Measurements from ENCODE around the gene TMEM150B.

Gene TMEM150B

GRCh38 chr19:55277494-55277893 lies 47.6 kb downstream of the TMEM150B start:
- peak overlapping the region; percentile 72 for H3K4me3 ChIP-seq (ENCODE audit: low read length)
- no peaks in the 10 kb centered on the region; the same call in 1 of the 2 replicates for H3K27me3 ChIP-seq (ENCODE audit: control insufficient read depth, low read length)
- H3K9me2 ChIP-seq (replicated peaks; ENCODE audit: control insufficient read depth, low read length), result no peaks in the 10 kb centered on the region
- peaks cover 28% of the 10 kb centered on the region for H3F3A ChIP-seq (ENCODE audit: control insufficient read depth, insufficient read depth)
- H3K79me2 ChIP-seq (ENCODE audit: control insufficient read depth, low read length), result peaks cover 14% of the 10 kb centered on the region
- no peak for TF ChIP-seq EZH2phosphoT487 (IDR thresholded peaks at IDR 0.05; ENCODE audit: borderline replicate concordance, low read length)
- TF ChIP-seq, protein P1, sequence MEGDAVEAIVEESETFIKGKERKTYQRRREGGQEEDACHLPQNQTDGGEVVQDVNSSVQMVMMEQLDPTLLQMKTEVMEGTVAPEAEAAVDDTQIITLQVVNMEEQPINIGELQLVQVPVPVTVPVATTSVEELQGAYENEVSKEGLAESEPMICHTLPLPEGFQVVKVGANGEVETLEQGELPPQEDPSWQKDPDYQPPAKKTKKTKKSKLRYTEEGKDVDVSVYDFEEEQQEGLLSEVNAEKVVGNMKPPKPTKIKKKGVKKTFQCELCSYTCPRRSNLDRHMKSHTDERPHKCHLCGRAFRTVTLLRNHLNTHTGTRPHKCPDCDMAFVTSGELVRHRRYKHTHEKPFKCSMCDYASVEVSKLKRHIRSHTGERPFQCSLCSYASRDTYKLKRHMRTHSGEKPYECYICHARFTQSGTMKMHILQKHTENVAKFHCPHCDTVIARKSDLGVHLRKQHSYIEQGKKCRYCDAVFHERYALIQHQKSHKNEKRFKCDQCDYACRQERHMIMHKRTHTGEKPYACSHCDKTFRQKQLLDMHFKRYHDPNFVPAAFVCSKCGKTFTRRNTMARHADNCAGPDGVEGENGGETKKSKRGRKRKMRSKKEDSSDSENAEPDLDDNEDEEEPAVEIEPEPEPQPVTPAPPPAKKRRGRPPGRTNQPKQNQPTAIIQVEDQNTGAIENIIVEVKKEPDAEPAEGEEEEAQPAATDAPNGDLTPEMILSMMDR (IDR thresholded peaks at IDR 0.05; ENCODE audit: low read depth, low read length, poor library complexity, severe bottlenecking), result no peak
- H3K4me2 ChIP-seq (ENCODE audit: low read length), result peak overlapping the region; percentile 92
- peaks cover 67% of the 10 kb centered on the region for H3K4me1 ChIP-seq (ENCODE audit: control insufficient read depth, low read length)
- no peaks in the 10 kb centered on the region for H3K9me3 ChIP-seq (ENCODE audit: control insufficient read depth, insufficient read depth, low read length)
- H3K36me3 ChIP-seq (ENCODE audit: control insufficient read depth, low read length), result peaks cover 29% of the 10 kb centered on the region
- H3K27ac ChIP-seq (ENCODE audit: low read depth, low read length), result peak overlapping the region; percentile 94
- H4K20me1 ChIP-seq (ENCODE audit: control insufficient read depth, insufficient read depth, low read depth, low read length), result 0 out of 2 replicates have a peak, but pooled peaks cover 9% of the 10 kb centered on the region

DNA sequence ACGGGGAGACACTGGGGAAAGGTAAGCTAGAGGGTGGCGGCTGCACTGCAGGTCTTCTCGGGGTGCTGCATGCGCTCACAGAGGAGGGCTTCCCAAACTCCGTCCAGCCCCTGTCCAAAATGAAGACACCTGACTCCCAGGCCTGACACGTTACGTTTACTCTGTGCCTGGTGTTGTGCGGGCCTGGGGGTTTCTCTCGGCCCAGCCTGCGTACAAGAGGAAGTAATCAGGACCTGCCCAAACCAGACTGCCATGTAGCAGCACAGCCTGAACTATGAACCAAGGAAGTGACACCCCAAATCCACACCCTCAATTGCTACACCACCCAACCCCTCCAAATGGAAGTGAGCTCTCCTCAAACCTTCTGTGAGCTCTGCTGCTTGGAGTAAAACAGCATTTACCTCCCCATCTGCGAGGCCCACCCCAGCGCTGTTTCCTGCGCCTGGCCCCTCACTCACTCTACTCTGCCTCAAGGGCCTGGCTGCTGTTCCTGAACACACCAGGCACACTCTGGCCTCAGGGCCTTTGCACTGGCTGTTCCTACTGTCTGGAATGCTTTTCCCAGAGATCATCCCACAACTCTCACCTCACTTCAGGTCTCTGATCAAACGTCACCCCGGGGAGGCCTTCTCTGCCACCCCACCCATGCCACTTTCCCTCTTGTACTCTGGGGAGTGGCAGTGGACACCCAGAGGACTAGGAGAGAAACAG lies 48.3 kb downstream of the TMEM150B start:
- Histone ChIP-seq H3K36me3 (ENCODE audit: control insufficient read depth, low read length) (peaks cover 29% of the 10 kb centered on the region), H4K20me1 (ENCODE audit: control insufficient read depth, insufficient read depth, low read depth, low read length) (0 out of 2 replicates have a peak, but pooled peaks cover 9% of the 10 kb centered on the region), H3K9me3 (ENCODE audit: control insufficient read depth, insufficient read depth, low read length) (no peaks in the 10 kb centered on the region), H3K4me1 (ENCODE audit: control insufficient read depth, low read length) (peaks cover 67% of the 10 kb centered on the region), H3K4me2 (ENCODE audit: low read length) (peak overlapping the region; percentile 92), H3F3A (ENCODE audit: control insufficient read depth, insufficient read depth) (peaks cover 28% of the 10 kb centered on the region), H3K27me3 (ENCODE audit: control insufficient read depth, low read length) (no peaks in the 10 kb centered on the region; the same call in 1 of the 2 replicates), H3K27ac (ENCODE audit: low read depth, low read length) (peak overlapping the region; percentile 94), H3K79me2 (ENCODE audit: control insufficient read depth, low read length) (peaks cover 14% of the 10 kb centered on the region), H3K4me3 (ENCODE audit: low read length) (peak overlapping the region; percentile 72), H3K9me2 (replicated peaks; ENCODE audit: control insufficient read depth, low read length) (no peaks in the 10 kb centered on the region)
- no peak for TF ChIP-seq EZH2phosphoT487 (IDR thresholded peaks at IDR 0.05; ENCODE audit: borderline replicate concordance, low read length)
- TF ChIP-seq, protein P1 (IDR thresholded peaks at IDR 0.05; ENCODE audit: low read depth, low read length, poor library complexity, severe bottlenecking), result no peak

DNA sequence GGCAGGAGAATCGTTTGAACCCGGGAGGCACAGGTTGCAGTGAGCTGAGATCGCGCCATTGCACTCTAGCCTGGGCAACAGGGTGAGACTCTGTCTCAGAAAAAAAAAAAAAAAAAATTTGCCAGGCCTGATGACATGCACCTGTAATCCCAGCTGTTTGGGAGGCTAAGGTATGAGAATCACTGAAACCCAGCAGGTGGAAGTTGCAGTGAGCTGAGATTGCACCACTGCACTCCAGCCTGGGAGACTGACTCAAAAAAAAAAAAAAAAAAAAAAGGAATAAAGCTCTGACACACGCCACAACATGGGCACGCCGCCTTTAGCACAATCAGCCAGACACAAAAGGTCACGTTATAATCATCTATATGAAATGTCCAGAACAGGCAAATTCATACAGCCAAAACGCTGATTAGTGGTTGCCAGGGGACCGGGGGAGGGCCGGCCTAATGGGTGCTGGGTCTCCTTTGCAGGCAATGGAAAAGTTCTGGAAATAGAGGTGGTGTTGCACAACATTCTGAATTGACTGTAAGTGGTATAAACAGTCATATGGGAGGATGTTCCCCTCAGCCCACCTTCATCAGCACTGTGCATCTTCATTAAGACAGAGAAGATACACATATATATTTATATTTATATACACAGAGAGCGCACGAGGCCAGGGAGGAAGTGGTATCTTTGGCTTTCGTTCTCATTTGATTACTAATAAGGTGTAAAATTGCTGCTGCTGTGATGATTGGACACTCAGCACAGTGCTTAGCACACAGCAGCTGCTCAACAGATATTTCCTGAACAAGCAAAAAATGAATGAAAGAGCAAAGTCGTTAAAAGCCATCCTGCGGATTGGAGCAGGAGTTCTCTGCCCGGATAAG lies 49.1 kb downstream of the TMEM150B start:
- Histone ChIP-seq H3K79me2 (ENCODE audit: control insufficient read depth, low read length) (peaks cover 14% of the 10 kb centered on the region), H3K4me3 (ENCODE audit: low read length) (peak overlapping the region; percentile 72), H3K36me3 (ENCODE audit: control insufficient read depth, low read length) (peaks cover 29% of the 10 kb centered on the region)

More for the DNA sequence above, 49.1 kb downstream of the TMEM150B start:
- H3K9me2 ChIP-seq (replicated peaks; ENCODE audit: control insufficient read depth, low read length), result no peaks in the 10 kb centered on the region
- H3K4me2 ChIP-seq (ENCODE audit: low read length), result peak overlapping the region; percentile 92
- TF ChIP-seq EZH2phosphoT487 (IDR thresholded peaks at IDR 0.05; ENCODE audit: borderline replicate concordance, low read length), result no peak
- TF ChIP-seq, protein P1 (IDR thresholded peaks at IDR 0.05; ENCODE audit: low read depth, low read length, poor library complexity, severe bottlenecking), result no peak
- peak overlapping the region; percentile 94 for H3K27ac ChIP-seq (ENCODE audit: low read depth, low read length)
- H3K27me3 ChIP-seq (ENCODE audit: control insufficient read depth, low read length), result no peaks in the 10 kb centered on the region; the same call in 1 of the 2 replicates
- peaks cover 60% of the 10 kb centered on the region for H3K4me1 ChIP-seq (ENCODE audit: control insufficient read depth, low read length)
- 0 out of 2 replicates have a peak, but pooled peaks cover 9% of the 10 kb centered on the region for H4K20me1 ChIP-seq (ENCODE audit: control insufficient read depth, insufficient read depth, low read depth, low read length)
- H3F3A ChIP-seq (ENCODE audit: control insufficient read depth, insufficient read depth), result peaks cover 28% of the 10 kb centered on the region
- no peaks in the 10 kb centered on the region for H3K9me3 ChIP-seq (ENCODE audit: control insufficient read depth, insufficient read depth, low read length)

All from DOHH2 (cell line).